Measurements from ENCODE around the gene FAM168B. TPM values are rescaled to one million over a fixed set of nuclear protein-coding genes. Genes with fewer than 3 reads are reported as not detected.

The FAM168B gene
- total RNA-seq, 2 donors from 2014 or later: 39.7 to 56.7 TPM

- TF ChIP-seq POLR2A (IDR thresholded peaks at IDR 0.05) (no peak), CTCF (IDR thresholded peaks at IDR 0.05) (no peak)
Observed at GRCh38 chr2:131056932-131057287, 36.4 kb downstream of the FAM168B start.

GRCh38 chr2:131056204-131056931 lies 36.9 kb downstream of the FAM168B start:
- intact Hi-C loops (cut with DNase I): no loop called here
- Histone ChIP-seq H3K27ac (peak overlapping the region in 1 of 4 donors; percentile 18), H3K27me3 (no peaks in the 10 kb centered on the region), H3K9me3 (no peaks in the 10 kb centered on the region), H3K36me3 (replicated peaks in 1 of 2; ENCODE audit: insufficient read depth in 1 of 2, low read depth in 2 of 2) (peaks cover 7 to 34% of the 10 kb centered on the region in 2 donors), H3K4me3 (no peak overlapping the region), H3K4me1 (peaks cover 12% of the 10 kb centered on the region)
- ATAC-seq (no peak), DNase-seq (peak in 1 of 4 donors; percentile 30)
- TF ChIP-seq CTCF (IDR thresholded peaks at IDR 0.05): no peak
- TF ChIP-seq POLR2A (IDR thresholded peaks at IDR 0.05): no peak
- WGBS, 2 donors: 42 to 43% methylated on average over 5 of the region's 5 CpGs

More at GRCh38 chr2:131056932-131057287, 36.4 kb downstream of the FAM168B start:
- Histone ChIP-seq H3K27me3 (no peaks in the 10 kb centered on the region), H3K9me3 (no peaks in the 10 kb centered on the region), H3K36me3 (replicated peaks in 1 of 2; ENCODE audit: insufficient read depth in 1 of 2, low read depth in 2 of 2) (peaks cover 7 to 28% of the 10 kb centered on the region in 2 donors), H3K27ac (no peak overlapping the region), H3K4me3 (no peak overlapping the region), H3K4me1 (peaks cover 15% of the 10 kb centered on the region)
- intact Hi-C loops (cut with DNase I): no loop called here
- DNase-seq: no peak
- WGBS, 2 donors: 81 to 85% methylated on average over 4 of the region's 4 CpGs
- no peak for ATAC-seq

GRCh38 chr2:131055169-131056065 lies 37.8 kb downstream of the FAM168B start:
- DNase-seq: no peak
- Histone ChIP-seq H3K27me3 (no peaks in the 10 kb centered on the region), H3K9me3 (no peaks in the 10 kb centered on the region), H3K27ac (peak overlapping the region in 1 of 4 donors; percentile 18), H3K36me3 (replicated peaks in 1 of 2; ENCODE audit: insufficient read depth in 1 of 2, low read depth in 2 of 2) (peaks cover 12 to 38% of the 10 kb centered on the region in 2 donors), H3K4me1 (peaks cover 12% of the 10 kb centered on the region), H3K4me3 (no peak overlapping the region)
- 76 to 90% methylated on average over 19 to 26 of the region's 26 CpGs for whole genome bisulfite sequencing, 2 donors
- ATAC-seq: peak; percentile 15
- TF ChIP-seq CTCF (IDR thresholded peaks at IDR 0.05) (no peak), POLR2A (IDR thresholded peaks at IDR 0.05) (no peak)
- intact Hi-C loops (cut with DNase I): no loop called here

GRCh38 chr2:131054488-131054887 lies 38.8 kb downstream of the FAM168B start:
- WGBS, 2 donors: 91 to 92% methylated on average over 7 of the region's 7 CpGs

More at GRCh38 chr2:131054488-131054887, 38.8 kb downstream of the FAM168B start:
- Histone ChIP-seq H3K36me3 (replicated peaks in 1 of 2; ENCODE audit: insufficient read depth in 1 of 2, low read depth in 2 of 2) (peaks cover 12 to 38% of the 10 kb centered on the region in 2 donors), H3K9me3 (no peaks in the 10 kb centered on the region), H3K4me3 (no peak overlapping the region), H3K27ac (no peak overlapping the region), H3K27me3 (no peaks in the 10 kb centered on the region), H3K4me1 (peaks cover 12% of the 10 kb centered on the region)
- ATAC-seq: no peak
- TF ChIP-seq POLR2A (IDR thresholded peaks at IDR 0.05) (no peak), CTCF (IDR thresholded peaks at IDR 0.05) (no peak)
- DNase-seq: no peak
- intact Hi-C loops (cut with DNase I): no loop called here

Data from body of pancreas (tissue), 4 donors.